ENCODE data around the gene PYGO1. TPM values are rescaled to one million over a fixed set of nuclear protein-coding genes. Genes with fewer than 3 reads are reported as not detected.

Gene PYGO1
- total RNA-seq, 1 experiment from 2014 or later, result 11.7 TPM

GRCh38 chr15:55564347-55565145 lies 23.6 kb downstream of the PYGO1 start:
- DNase-seq (ENCODE audit: low read depth), result no peak

GRCh38 chr15:55562601-55563000 lies 25.5 kb downstream of the PYGO1 start:
- DNase-seq (ENCODE audit: low read depth), result no peak

- DNase-seq (ENCODE audit: low read depth), result peak; percentile 21
Observed at GRCh38 chr15:55555089-55555488, 33.1 kb downstream of the PYGO1 start.

- peak; percentile 99 for DNase-seq (ENCODE audit: low read depth)
Observed at GRCh38 chr15:55552926-55553325, 35.2 kb downstream of the PYGO1 start.

- peak; percentile 8 for DNase-seq (ENCODE audit: low read depth)
Observed at GRCh38 chr15:55552451-55552850, 35.7 kb downstream of the PYGO1 start.

GRCh38 chr15:55549305-55549704 lies 38.8 kb downstream of the PYGO1 start:
- DNase-seq (ENCODE audit: low read depth), result no peak

- peak; percentile 63 for DNase-seq (ENCODE audit: low read depth)
Observed at GRCh38 chr15:55546718-55547117, 41.4 kb downstream of the PYGO1 start.

- DNase-seq (ENCODE audit: low read depth), result no peak
Observed at GRCh38 chr15:55535436-55535835, 52.7 kb downstream of the PYGO1 start.

GRCh38 chr15:55532944-55533343 lies 55.2 kb downstream of the PYGO1 start:
- no peak for DNase-seq (ENCODE audit: low read depth)

- peak; percentile 31 for DNase-seq (ENCODE audit: low read depth)
Observed at GRCh38 chr15:55530861-55531313, 57.3 kb downstream of the PYGO1 start.

GRCh38 chr15:55528812-55529211 lies 59.3 kb downstream of the PYGO1 start:
- no peak for DNase-seq (ENCODE audit: low read depth)

- DNase-seq (ENCODE audit: low read depth), result no peak
Observed at GRCh38 chr15:55527150-55527549, 61.0 kb downstream of the PYGO1 start.

- DNase-seq (ENCODE audit: low read depth), result peak; percentile 63
Observed at GRCh38 chr15:55526559-55527036, 61.5 kb downstream of the PYGO1 start.

GRCh38 chr15:55522742-55523450 lies 65.2 kb downstream of the PYGO1 start:
- no peak for DNase-seq (ENCODE audit: low read depth)

- DNase-seq (ENCODE audit: low read depth), result no peak
Observed at GRCh38 chr15:55518641-55519040, 69.5 kb downstream of the PYGO1 start.

- no peak for DNase-seq (ENCODE audit: low read depth)
Observed at GRCh38 chr15:55518009-55518408, 70.1 kb downstream of the PYGO1 start.

- DNase-seq (ENCODE audit: low read depth), result no peak
Observed at GRCh38 chr15:55515991-55516776, 72.0 kb downstream of the PYGO1 start.

- no peak for DNase-seq (ENCODE audit: low read depth)
Observed at GRCh38 chr15:55515491-55515890, 72.7 kb downstream of the PYGO1 start.

GRCh38 chr15:55514414-55514850 lies 73.7 kb downstream of the PYGO1 start:
- no peak for DNase-seq (ENCODE audit: low read depth)

GRCh38 chr15:55513621-55514413 lies 74.3 kb downstream of the PYGO1 start:
- peak; percentile 73 for DNase-seq (ENCODE audit: low read depth)

GRCh38 chr15:55513152-55513551 lies 75.0 kb downstream of the PYGO1 start:
- no peak for DNase-seq (ENCODE audit: low read depth)

Measured in LHCN-M2 (cell line).